ENCODE data around the gene DNAJC13. TPM values are rescaled to one million over a fixed set of nuclear protein-coding genes. Genes with fewer than 3 reads are reported as not detected.

The DNAJC13 gene
- total and polyA plus RNA-seq, 2 of the 8 experiments (the other 6 are each of a cell fraction or from before 2014, with no cell fraction given): 7.9 to 28.8 TPM

DNA sequence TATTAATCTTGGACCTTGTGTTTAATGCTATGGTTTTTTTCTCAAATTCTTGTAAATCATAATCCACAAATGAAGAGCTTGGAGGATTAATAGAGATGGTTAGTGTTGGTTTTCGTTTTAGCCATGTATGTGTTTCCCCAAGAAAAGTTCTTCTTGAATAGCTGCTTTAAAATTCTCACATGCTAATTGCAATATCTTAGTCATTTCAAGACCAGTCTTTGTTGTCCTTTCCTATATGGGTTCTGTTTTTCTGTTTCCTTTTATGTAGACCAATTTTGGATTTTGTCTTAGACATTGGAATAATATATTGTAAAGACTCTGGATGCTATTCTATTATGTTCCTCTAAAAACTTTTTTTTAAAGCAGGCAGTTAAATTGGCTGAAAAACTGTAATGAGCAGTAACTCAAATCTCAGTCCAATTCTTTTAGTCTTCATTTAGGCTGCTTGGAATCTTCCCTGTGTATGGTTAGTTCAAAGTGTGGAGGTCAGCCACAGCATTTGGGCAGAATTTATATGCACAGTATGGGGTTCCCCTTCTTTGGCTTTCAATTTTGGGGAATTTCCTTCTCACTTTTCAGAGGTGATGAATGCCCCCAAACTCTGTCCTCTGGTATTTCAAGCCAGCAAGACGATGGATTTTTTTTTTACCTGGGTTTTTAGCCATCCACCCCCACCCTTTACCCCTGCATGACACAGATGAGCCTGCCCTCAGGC lies 39.1 kb upstream of the DNAJC13 start:
- no peak overlapping the region for H3K23ac ChIP-seq (ENCODE audit: insufficient read length)
- DNase-seq (ENCODE audit: low read depth in 1 of 2, low spot score in 2 of 2): no peak
- ChIA-PET POLR2A (ENCODE audit: partially characterized antibody) (interaction anchor here (1.9 kb wide), 1 partner anchor 11 kb away, joined by 5 read pairs; no protein-coding TSS in a partner anchor), CTCF (ENCODE audit: partially characterized antibody) (interaction anchor here (2.5 kb wide), 1 partner anchor 21 kb away, joined by 5 read pairs; no protein-coding TSS in a partner anchor)
- peaks cover 2% of the 10 kb centered on the region in 2 experiments; a peak in 1 of 4 replicates for H3K9me3 ChIP-seq (ENCODE audit: insufficient read depth in 2 of 2, low read depth in 1 of 2, low read length in 1 of 2)
- WGBS, 2 experiments (ENCODE audit: extremely low coverage in 1 of 2, insufficient coverage in 1 of 2, insufficient read length in 1 of 2, insufficient replicate concordance in 2 of 2, low coverage in 1 of 2, low lambda C conversion rate in 2 of 2, missing lambda C conversion rate in 1 of 2): 89% methylated on average over 2 of the region's 2 CpGs; no CpG with 5 or more reads in 1 of the 2 experiments
- H2AK5ac ChIP-seq (ENCODE audit: low read depth, low read length): no peak overlapping the region
- no peak overlapping the region for H2BK5ac ChIP-seq (ENCODE audit: low read depth, low read length)
- H3K79me2 ChIP-seq (ENCODE audit: control insufficient read depth in 1 of 2, insufficient read depth in 2 of 2, low read length in 2 of 2): peaks cover 0 to 21% of the 10 kb centered on the region in 2 experiments; a peak in 2 of 4 replicates
- no peak overlapping the region for H4K5ac ChIP-seq (ENCODE audit: insufficient read length, low read depth, low read length)
- H4K20me1 ChIP-seq (replicated peaks in 1 of 2; ENCODE audit: control insufficient read depth in 1 of 2, insufficient read depth in 2 of 2, low read length in 2 of 2): no peaks in the 10 kb centered on the region
- no peak for FAIRE-seq
- H3K27me3 ChIP-seq (replicated peaks in 1 of 4; ENCODE audit: control insufficient read depth in 3 of 4, extremely low read depth in 1 of 4, insufficient read depth in 3 of 4, low read length in 3 of 4): no peaks in the 10 kb centered on the region
- H3K4me1 ChIP-seq (replicated peaks in 1 of 4; ENCODE audit: control insufficient read depth in 3 of 4, insufficient read depth in 4 of 4, low read length in 3 of 4): peaks cover 15 to 22% (median 19%) of the 10 kb centered on the region in 4 experiments
- no peak overlapping the region for H3K27ac ChIP-seq (ENCODE audit: low read depth, low read length)
- H3K36me3 ChIP-seq (ENCODE audit: control insufficient read depth in 2 of 4, insufficient read depth in 4 of 4, low read length in 3 of 4): no peaks in the 10 kb centered on the region
- H3K56ac ChIP-seq (replicated peaks; ENCODE audit: insufficient read length, low read depth, low read length): no peak overlapping the region
- H3K9ac ChIP-seq (replicated peaks in 1 of 4; ENCODE audit: extremely low read depth in 1 of 4, low read depth in 3 of 4, low read length in 3 of 4): no peak overlapping the region
- no peak overlapping the region for H4K91ac ChIP-seq (replicated peaks; ENCODE audit: insufficient read length, low read length)
- H2BK15ac ChIP-seq (ENCODE audit: low read length): no peak overlapping the region
- H4K8ac ChIP-seq (ENCODE audit: extremely low read depth, insufficient read depth, low read length): no peak overlapping the region
- no peak overlapping the region for H3K4ac ChIP-seq (replicated peaks; ENCODE audit: insufficient read length, low read depth, low read length)
- no peak overlapping the region for H2BK120ac ChIP-seq (replicated peaks; ENCODE audit: low read depth, low read length)
- no peak overlapping the region for H2BK20ac ChIP-seq (ENCODE audit: low read length)
- H3K4me2 ChIP-seq (ENCODE audit: insufficient read depth in 1 of 2, low read depth in 2 of 2, low read length in 2 of 2): no peak overlapping the region
- H3K18ac ChIP-seq (ENCODE audit: extremely low read depth, low read length): no peak overlapping the region
- H2BK12ac ChIP-seq (ENCODE audit: low read depth, low read length): no peak overlapping the region
- no peaks in the 10 kb centered on the region for H3K23me2 ChIP-seq (ENCODE audit: low read depth, low read length)
- H3K79me1 ChIP-seq (ENCODE audit: low read depth, low read length): no peaks in the 10 kb centered on the region; the same call in 1 of the 2 replicates
- H3K14ac ChIP-seq (ENCODE audit: insufficient read length): no peak overlapping the region
- no peak overlapping the region for H2AFZ ChIP-seq (ENCODE audit: low read length)
- peak overlapping the region in 1 of 4 experiments; percentile 58; a peak in 1 of 8 replicates for H3K4me3 ChIP-seq (ENCODE audit: extremely low read depth in 1 of 4, insufficient read depth in 2 of 4, low read depth in 3 of 4, low read length in 4 of 4)
- no peak for TF ChIP-seq GABPA (IDR thresholded peaks at IDR 0.05; ENCODE audit: borderline replicate concordance, insufficient read depth, low read length)
- no peak for TF ChIP-seq CHD2 (IDR thresholded peaks at IDR 0.05; ENCODE audit: low read length)
- TF ChIP-seq EZH2 (IDR thresholded peaks at IDR 0.05; ENCODE audit: low read depth, low read length, severe bottlenecking): no peak
- TF ChIP-seq ZNF274 (IDR thresholded peaks at IDR 0.05; ENCODE audit: borderline replicate concordance, extremely low read depth, low read length): no peak
- TF ChIP-seq POU5F1 (IDR thresholded peaks at IDR 0.05; ENCODE audit: low read depth, low read length): no peak
- TF ChIP-seq JUND (IDR thresholded peaks at IDR 0.05; ENCODE audit: low read length): no peak
- TF ChIP-seq CBX5 (IDR thresholded peaks at IDR 0.05; ENCODE audit: low read depth, low read length): no peak
- no peak for TF ChIP-seq EP300 (IDR thresholded peaks at IDR 0.05; ENCODE audit: borderline replicate concordance in 1 of 2, low read depth in 2 of 2, low read length in 2 of 2)
- TF ChIP-seq RAD21 (IDR thresholded peaks at IDR 0.05 in 1 of 2, conservative IDR thresholded peaks at IDR 0.05 in 1 of 2; ENCODE audit: low read depth in 2 of 2, low read length in 2 of 2): no peak
- TF ChIP-seq NANOG (IDR thresholded peaks at IDR 0.05; ENCODE audit: insufficient read depth, low read depth, low read length, poor library complexity, severe bottlenecking): no peak
- no peak for TF ChIP-seq SIRT6 (IDR thresholded peaks at IDR 0.05; ENCODE audit: low read length)
- TF ChIP-seq BCL11A (IDR thresholded peaks at IDR 0.05; ENCODE audit: low read depth in 2 of 2, low read length in 2 of 2): no peak
